GM21786 (cell line): Measurements from ENCODE around the gene CAPG.

Experiments used
- ATAC-seq: cut with Tn5 transposase; IDR thresholded peaks from one replicate; pipeline ENCODE4 v1.9.1; 2021; ENCODE audit not compliant: unreplicated experiment

Gene CAPG

GRCh38 chr2:85439025-85439472 lies 28.9 kb upstream of the CAPG start:
- ATAC-seq = no peak

- ATAC-seq = peak; percentile 7
Measured at GRCh38 chr2:85438201-85439024, 28.2 kb upstream of the CAPG start.

- peak; percentile 86 for ATAC-seq
Measured at GRCh38 chr2:85437488-85438200, 27.5 kb upstream of the CAPG start.

- no peak for ATAC-seq
Measured at GRCh38 chr2:85436836-85437487, 26.8 kb upstream of the CAPG start.

GRCh38 chr2:85435981-85436835 lies 26.0 kb upstream of the CAPG start:
- ATAC-seq = no peak

GRCh38 chr2:85435220-85435958 lies 25.2 kb upstream of the CAPG start:
- no peak for ATAC-seq

- ATAC-seq = no peak
Measured at GRCh38 chr2:85434696-85435095, 24.5 kb upstream of the CAPG start.

GRCh38 chr2:85433511-85434089 lies 23.4 kb upstream of the CAPG start:
- ATAC-seq = no peak

- ATAC-seq = no peak
Measured at GRCh38 chr2:85431570-85432205, 21.5 kb upstream of the CAPG start.

- no peak for ATAC-seq
Measured at GRCh38 chr2:85430752-85431569, 20.8 kb upstream of the CAPG start.

- no peak for ATAC-seq
Measured at GRCh38 chr2:85429924-85430289, 19.7 kb upstream of the CAPG start.

- ATAC-seq = no peak
Measured at GRCh38 chr2:85429213-85429923, 19.2 kb upstream of the CAPG start.

GRCh38 chr2:85428343-85428881 lies 18.2 kb upstream of the CAPG start:
- no peak for ATAC-seq

- ATAC-seq = no peak
Measured at GRCh38 chr2:85427300-85427835, 17.2 kb upstream of the CAPG start.

- ATAC-seq = no peak
Measured at GRCh38 chr2:85425588-85425987, 15.4 kb upstream of the CAPG start.

- no peak for ATAC-seq
Measured at GRCh38 chr2:85423525-85423924, 13.4 kb upstream of the CAPG start.

- ATAC-seq = no peak
Measured at GRCh38 chr2:85422072-85422457, 11.9 kb upstream of the CAPG start.
